Uterus (tissue), 2 donors: ENCODE measurements around the gene HCK.

Source experiments
- POLR2A ChIP-seq, 2 donors: fragments of 450-650 bp; IDR thresholded peaks; one replicate each; pipeline ENCODE4 v1.6.1; 2016; ENCODE audit warnings: antibody characterized with exemption in 2 of 2, mild to moderate bottlenecking in 1 of 2, moderate library complexity in 1 of 2
- TF ChIP-seq, protein P1 (sequence below), 4 experiments: fragments of 200-600 bp in 2 of 4; fragments of 450-650 bp in 2 of 4; sonication (generic) in 2 of 4; IDR thresholded peaks; one replicate each; pipeline ENCODE4 v1.5.1; 2016 to 2019; ENCODE audit warnings: antibody characterized with exemption in 4 of 4, mild to moderate bottlenecking in 2 of 4, moderate library complexity in 1 of 4

DNA sequence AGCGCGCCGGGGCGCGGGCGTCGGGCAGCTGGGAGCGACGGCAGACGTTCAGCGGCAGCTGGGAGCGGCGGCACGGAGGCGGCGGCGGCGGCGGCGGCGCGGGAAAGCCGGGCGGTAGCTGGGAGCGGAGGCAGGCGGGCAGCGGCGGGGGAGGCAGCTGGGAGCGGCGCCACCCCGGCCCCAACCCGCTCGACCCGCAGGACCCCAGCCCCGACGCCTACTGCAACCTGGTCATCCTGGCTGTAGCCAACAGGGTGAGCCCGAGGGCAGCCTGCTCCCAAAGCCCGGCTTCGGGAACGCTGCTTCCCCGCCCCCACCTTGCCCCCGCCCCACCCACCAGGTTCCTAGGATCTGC is 32.9 kb upstream of the HCK start:
- TF ChIP-seq, protein P1, sequence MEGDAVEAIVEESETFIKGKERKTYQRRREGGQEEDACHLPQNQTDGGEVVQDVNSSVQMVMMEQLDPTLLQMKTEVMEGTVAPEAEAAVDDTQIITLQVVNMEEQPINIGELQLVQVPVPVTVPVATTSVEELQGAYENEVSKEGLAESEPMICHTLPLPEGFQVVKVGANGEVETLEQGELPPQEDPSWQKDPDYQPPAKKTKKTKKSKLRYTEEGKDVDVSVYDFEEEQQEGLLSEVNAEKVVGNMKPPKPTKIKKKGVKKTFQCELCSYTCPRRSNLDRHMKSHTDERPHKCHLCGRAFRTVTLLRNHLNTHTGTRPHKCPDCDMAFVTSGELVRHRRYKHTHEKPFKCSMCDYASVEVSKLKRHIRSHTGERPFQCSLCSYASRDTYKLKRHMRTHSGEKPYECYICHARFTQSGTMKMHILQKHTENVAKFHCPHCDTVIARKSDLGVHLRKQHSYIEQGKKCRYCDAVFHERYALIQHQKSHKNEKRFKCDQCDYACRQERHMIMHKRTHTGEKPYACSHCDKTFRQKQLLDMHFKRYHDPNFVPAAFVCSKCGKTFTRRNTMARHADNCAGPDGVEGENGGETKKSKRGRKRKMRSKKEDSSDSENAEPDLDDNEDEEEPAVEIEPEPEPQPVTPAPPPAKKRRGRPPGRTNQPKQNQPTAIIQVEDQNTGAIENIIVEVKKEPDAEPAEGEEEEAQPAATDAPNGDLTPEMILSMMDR (IDR thresholded peaks at IDR 0.05), result no peak
- no peak for TF ChIP-seq POLR2A (IDR thresholded peaks at IDR 0.05)
